Lower leg skin (tissue), 4 donors: Measurements from ENCODE around the gene SEZ6. TPM values are rescaled to one million over a fixed set of nuclear protein-coding genes. Genes with fewer than 3 reads are reported as not detected.
"Not testable (repeated sequence)": the region's sequence is repeated elsewhere in the genome, so short reads cannot be mapped to it uniquely, and the experiment has no call there.

Experiments used
- DNase-seq, 2 donors: peaks; one replicate each; pipeline ENCODE4 v3.0.0-alpha.2; 2019; ENCODE audit warnings: low spot score in 2 of 2
- H3K4me3 ChIP-seq: fragments of 200-600 bp; sonication (generic); 2 replicates; pipeline ENCODE4 v1.5.1; 2017; ENCODE audit warnings: mild to moderate bottlenecking, low read depth; ENCODE audit not compliant: poor library complexity, severe bottlenecking
- CTCF ChIP-seq, 3 donors: fragments of 450-650 bp; IDR thresholded peaks; one replicate each; pipeline ENCODE4 v1.5.1; 2016; ENCODE audit warnings: antibody characterized with exemption in 3 of 3, mild to moderate bottlenecking in 3 of 3, moderate library complexity in 2 of 3
- POLR2A ChIP-seq, 2 donors: fragments of 450-650 bp; IDR thresholded peaks; one replicate each; pipeline ENCODE4 v1.6.1; 2016 to 2017; ENCODE audit warnings: antibody characterized with exemption in 2 of 2, mild to moderate bottlenecking in 1 of 2, moderate library complexity in 1 of 2
- WGBS, 2 donors: methylation state at CpG; one replicate each; pipeline ENCODE4 v1.1.5; 2018; 5-methylcytosine and 5-hydroxymethylcytosine counted together
- intact Hi-C: fragments of 100-400 bp; cut with DNase I; formaldehyde crosslinking; loops from one replicate; pipeline ENCODE4 v1.15.0; 2023; ENCODE audit warnings: low total_unique reads
- total RNA-seq, 4 donors: library from RNA; depleted of rRNA; stranded (reverse); fragments of >200 nt; gene quantifications; one replicate each; pipeline ENCODE4 v1.1.0, GENCODE V29; 2016

Gene SEZ6
- total RNA-seq, 4 donors from 2014 or later, result not detected

GRCh38 chr17:28937044-28937729 lies 68.6 kb downstream of the SEZ6 start:
- DNase-seq, result no peak
- 57 to 62% methylated on average over 5 of the region's 5 CpGs for WGBS, 2 donors
- no peak overlapping the region for H3K4me3 ChIP-seq
- intact Hi-C loops, result no loop called here
- TF ChIP-seq CTCF (IDR thresholded peaks at IDR 0.05) (no peak), POLR2A (IDR thresholded peaks at IDR 0.05) (no peak)

- WGBS, 2 donors, result 90 to 91% methylated on average over 8 of the region's 8 CpGs
Observed at GRCh38 chr17:28935744-28936460, 69.9 kb downstream of the SEZ6 start.

GRCh38 chr17:28934508-28934907 lies 71.3 kb downstream of the SEZ6 start:
- H3K4me3 ChIP-seq, intact Hi-C loops, DNase-seq: not testable (repeated sequence)
- WGBS, 2 donors, result 96% methylated on average over 8 of the region's 8 CpGs

More at GRCh38 chr17:28935744-28936460, 69.9 kb downstream of the SEZ6 start:
- TF ChIP-seq CTCF (IDR thresholded peaks at IDR 0.05) (no peak), POLR2A (IDR thresholded peaks at IDR 0.05) (no peak)
- DNase-seq, result no peak
- intact Hi-C loops, result no loop called here
- no peak overlapping the region for H3K4me3 ChIP-seq

- 96% methylated on average over 2 of the region's 2 CpGs for WGBS, 2 donors
- TF ChIP-seq POLR2A (IDR thresholded peaks at IDR 0.05) (no peak), CTCF (IDR thresholded peaks at IDR 0.05) (no peak)
- no peak for DNase-seq
- intact Hi-C loops, result no loop called here
- no peak overlapping the region for H3K4me3 ChIP-seq
Observed at GRCh38 chr17:28929787-28930186, 76.0 kb downstream of the SEZ6 start.

GRCh38 chr17:28928061-28928460 lies 77.8 kb downstream of the SEZ6 start:
- intact Hi-C loops, result no loop called here
- no peak for DNase-seq
- TF ChIP-seq CTCF (IDR thresholded peaks at IDR 0.05) (no peak), POLR2A (IDR thresholded peaks at IDR 0.05) (no peak)
- no peak overlapping the region for H3K4me3 ChIP-seq
- WGBS, 2 donors, result 70 to 78% methylated on average over 2 of the region's 2 CpGs

GRCh38 chr17:28926786-28927185 lies 79.0 kb downstream of the SEZ6 start:
- no peak for DNase-seq
- intact Hi-C loops, result no loop called here
- no peak for TF ChIP-seq POLR2A (IDR thresholded peaks at IDR 0.05)
- TF ChIP-seq CTCF (IDR thresholded peaks at IDR 0.05), result no peak
- no peak overlapping the region for H3K4me3 ChIP-seq
- WGBS, 2 donors, result 77 to 94% methylated on average over 4 of the region's 4 CpGs
